H9 (cell line): ENCODE results near the gene PIK3R4. TPM values are rescaled to one million over a fixed set of nuclear protein-coding genes. Genes with fewer than 3 reads are reported as not detected.

Source experiments
- DNase-seq: peaks from one replicate; pipeline ENCODE4 v3.0.0-alpha.2; 2017
- H2AFZ ChIP-seq: one replicate; pipeline ENCODE4 v1.6.1; 2013; ENCODE audit warnings: mild to moderate bottlenecking, low read length, control low read depth, moderate library complexity
- H2AK5ac ChIP-seq: 2 replicates; pipeline ENCODE4 v1.6.1; 2013; ENCODE audit warnings: low read length, control low read depth, mixed read lengths; ENCODE audit not compliant: insufficient read length
- H2BK120ac ChIP-seq: one replicate; pipeline ENCODE4 v1.6.1; 2013; ENCODE audit warnings: low read depth, mild to moderate bottlenecking, low read length, control low read depth, inconsistent platforms; ENCODE audit not compliant: poor library complexity, severe bottlenecking
- H2BK12ac ChIP-seq: 2 replicates; pipeline ENCODE4 v1.6.1; 2013; ENCODE audit warnings: low read length, control low read depth, mixed read lengths, low read depth; ENCODE audit not compliant: insufficient read length
- H2BK15ac ChIP-seq: 2 replicates; pipeline ENCODE4 v1.6.1; 2013; ENCODE audit warnings: low read depth, low read length, control low read depth
- H2BK20ac ChIP-seq: one replicate; pipeline ENCODE4 v1.6.1; 2013; ENCODE audit warnings: low read depth, mild to moderate bottlenecking, low read length, control low read depth, inconsistent platforms; ENCODE audit not compliant: poor library complexity, severe bottlenecking
- H2BK5ac ChIP-seq: 2 replicates; pipeline ENCODE4 v1.6.1; 2013; ENCODE audit warnings: low read length, control low read depth, mixed read lengths; ENCODE audit not compliant: insufficient read length
- H3K14ac ChIP-seq: 2 replicates; pipeline ENCODE4 v1.6.1; 2013; ENCODE audit warnings: low read length, control low read depth; ENCODE audit not compliant: insufficient read depth
- H3K18ac ChIP-seq: 2 replicates; pipeline ENCODE4 v1.6.1; 2013; ENCODE audit warnings: low read depth, mild to moderate bottlenecking, mixed read lengths, low read length, control low read depth; ENCODE audit not compliant: insufficient read length
- H3K23ac ChIP-seq: 2 replicates; pipeline ENCODE4 v1.6.1; 2013; ENCODE audit warnings: low read length, control low read depth, mixed read lengths, low read depth; ENCODE audit not compliant: insufficient read length
- H3K23me2 ChIP-seq: 2 replicates; pipeline ENCODE4 v1.6.1; 2013; ENCODE audit warnings: low read depth, mild to moderate bottlenecking, mixed read lengths, low read length, control low read depth; ENCODE audit not compliant: insufficient read length, poor library complexity, severe bottlenecking
- H3K27ac ChIP-seq: 2 replicates; pipeline ENCODE4 v1.5.1; 2013; ENCODE audit warnings: low read length, control low read depth, mixed read lengths, low read depth; ENCODE audit not compliant: insufficient read length
- H3K27me3 ChIP-seq: 2 replicates; pipeline ENCODE4 v1.6.1; 2013; ENCODE audit warnings: low read length, control low read depth, inconsistent platforms; ENCODE audit not compliant: insufficient read depth
- H3K4ac ChIP-seq: 2 replicates; pipeline ENCODE4 v1.6.1; 2013; ENCODE audit warnings: low read depth, mild to moderate bottlenecking, control low read depth, inconsistent platforms, low read length, moderate library complexity
- H3K4me1 ChIP-seq: 2 replicates; pipeline ENCODE4 v1.6.1; 2013; ENCODE audit warnings: low read length, control low read depth, inconsistent platforms; ENCODE audit not compliant: insufficient read depth
- H3K4me2 ChIP-seq: 2 replicates; pipeline ENCODE4 v1.6.1; 2013; ENCODE audit warnings: low read length, control low read depth, mixed read lengths; ENCODE audit not compliant: insufficient read length, insufficient read depth
- H3K56ac ChIP-seq: 2 replicates; pipeline ENCODE4 v1.6.1; 2013; ENCODE audit warnings: low read depth, mild to moderate bottlenecking, mixed read lengths, low read length, control low read depth; ENCODE audit not compliant: insufficient read length
- H3K79me1 ChIP-seq: 2 replicates; pipeline ENCODE4 v1.6.1; 2013; ENCODE audit warnings: low read depth, mild to moderate bottlenecking, moderate library complexity, low read length, control low read depth, inconsistent platforms; ENCODE audit not compliant: insufficient read depth, poor library complexity, severe bottlenecking
- H3K79me2 ChIP-seq: 2 replicates; pipeline ENCODE4 v1.6.1; 2013; ENCODE audit warnings: low read length, control low read depth, inconsistent platforms; ENCODE audit not compliant: insufficient read depth
- H3K9ac ChIP-seq: 2 replicates; pipeline ENCODE4 v1.6.1; 2013; ENCODE audit warnings: low read length, control low read depth, mixed read lengths; ENCODE audit not compliant: insufficient read length; ENCODE audit errors: extremely low read depth
- H3K9me3 ChIP-seq: one replicate; pipeline ENCODE4 v1.6.1; 2013; ENCODE audit warnings: low read depth, low read length, inconsistent platforms; ENCODE audit not compliant: control insufficient read depth
- H3T11ph ChIP-seq: one replicate; pipeline ENCODE4 v1.6.1; 2013; ENCODE audit warnings: mild to moderate bottlenecking, low read length, control low read depth, inconsistent platforms
- H4K20me1 ChIP-seq: one replicate; pipeline ENCODE4 v1.6.1; 2013; ENCODE audit not compliant: control insufficient read depth, insufficient read length, insufficient read depth
- H4K5ac ChIP-seq: 2 replicates; pipeline ENCODE4 v1.6.1; 2013; ENCODE audit warnings: low read depth, mild to moderate bottlenecking, mixed read lengths, low read length, control low read depth; ENCODE audit not compliant: insufficient read length
- H4K8ac ChIP-seq: replicated peaks from 2 replicates; pipeline ENCODE4 v1.6.1; 2013; ENCODE audit warnings: low read length, control low read depth, mixed read lengths, low read depth; ENCODE audit not compliant: insufficient read length
- H4K91ac ChIP-seq: 2 replicates; pipeline ENCODE4 v1.6.1; 2013; ENCODE audit warnings: low read depth, mild to moderate bottlenecking, moderate library complexity, mixed read lengths, low read length, control low read depth; ENCODE audit not compliant: insufficient read length
- H3K27ac Mint-ChIP-seq, 3 experiments: 2 replicates in 2 of 3; 3 replicates in 1 of 3; pipeline ENCODE4 v1.8.0; 2020 to 2021; ENCODE audit warnings: mixed read lengths in 3 of 3, mild to moderate bottlenecking in 1 of 3, moderate library complexity in 1 of 3
- H3K27me3 Mint-ChIP-seq: 2 replicates; pipeline ENCODE4 v1.8.0; 2021; ENCODE audit warnings: low read depth, mild to moderate bottlenecking, moderate library complexity, mixed read lengths
- H3K36me3 Mint-ChIP-seq, 3 experiments: 2 replicates in 2 of 3; 3 replicates in 1 of 3; pipeline ENCODE4 v1.8.0; 2020 to 2021; ENCODE audit warnings: low read depth in 3 of 3, mixed read lengths in 3 of 3; ENCODE audit not compliant: insufficient read depth in 1 of 3
- H3K4me1 Mint-ChIP-seq, 2 experiments: 2 replicates each; pipeline ENCODE4 v1.8.0; 2020; ENCODE audit warnings: mixed read lengths in 2 of 2
- H3K4me3 Mint-ChIP-seq, 2 experiments: 2 replicates in 1 of 2; 3 replicates in 1 of 2; pipeline ENCODE4 v1.8.0; 2020 to 2021; ENCODE audit warnings: mild to moderate bottlenecking in 2 of 2, mixed read lengths in 2 of 2, moderate library complexity in 1 of 2
- H3K9me3 Mint-ChIP-seq, 2 experiments: 2 replicates in 1 of 2; 3 replicates in 1 of 2; pipeline ENCODE4 v1.8.0; 2020; ENCODE audit warnings: mild to moderate bottlenecking in 2 of 2, mixed read lengths in 2 of 2, moderate library complexity in 1 of 2
- WGBS: extraction: QIAGEN DNeasy Blood & Tissue Kit; methylation state at CpG from one replicate; pipeline ENCODE4 v1.1.7; 2013; ENCODE audit warnings: missing lambda C conversion rate, low lambda C conversion rate, mixed read lengths; ENCODE audit not compliant: insufficient read length; ENCODE audit errors: extremely low coverage; 5-methylcytosine and 5-hydroxymethylcytosine counted together
- total RNA-seq: library from RNA; stranded (reverse); gene quantifications from 2 replicates; pipeline ENCODE4 v1.2.1, GENCODE V29; 2021
- TF ChIP-seq, protein P1 (sequence below): fragments of 200-600 bp; sonication (generic); conservative IDR thresholded peaks from 3 replicates; pipeline ENCODE4 v1.8.0; 2021; ENCODE audit warnings: antibody characterized with exemption, mild to moderate bottlenecking

PIK3R4 gene
- total RNA-seq, 1 experiment from 2014 or later = 28.6 TPM

- Histone ChIP-seq H4K20me1 (no peaks in the 10 kb centered on the region), H3K9ac (no peak overlapping the region), H3K79me2 (no peaks in the 10 kb centered on the region), H3K23me2 (no peaks in the 10 kb centered on the region), H2BK12ac (no peak overlapping the region), H3K79me1 (no peaks in the 10 kb centered on the region), H4K91ac (no peak overlapping the region), H3T11ph (no peak overlapping the region), H3K27ac (no peak overlapping the region), H3K14ac (no peak overlapping the region), H3K4me2 (no peak overlapping the region), H4K8ac (no peak overlapping the region), H2BK20ac (no peak overlapping the region), H2BK5ac (no peak overlapping the region), H3K23ac (no peak overlapping the region), H3K27me3 (no peaks in the 10 kb centered on the region), H3K4me1 (no peaks in the 10 kb centered on the region), H3K56ac (no peak overlapping the region), H2BK15ac (no peak overlapping the region), H3K9me3 (no peaks in the 10 kb centered on the region), H2AK5ac (no peak overlapping the region), H2BK120ac (no peak overlapping the region), H2AFZ (no peak overlapping the region), H4K5ac (no peak overlapping the region), H3K18ac (no peak overlapping the region), H3K4ac (no peak overlapping the region)
- Mint-ChIP-seq H3K4me3 (no peak overlapping the region), H3K27me3 (no peaks in the 10 kb centered on the region), H3K36me3 (peaks cover 0 to 2% (median 2%) of the 10 kb centered on the region in 3 experiments; a peak in 1 of 7 replicates), H3K4me1 (no peaks in the 10 kb centered on the region), H3K27ac (no peak overlapping the region), H3K9me3 (no peaks in the 10 kb centered on the region)
- no peak for DNase-seq
- TF ChIP-seq, protein P1, sequence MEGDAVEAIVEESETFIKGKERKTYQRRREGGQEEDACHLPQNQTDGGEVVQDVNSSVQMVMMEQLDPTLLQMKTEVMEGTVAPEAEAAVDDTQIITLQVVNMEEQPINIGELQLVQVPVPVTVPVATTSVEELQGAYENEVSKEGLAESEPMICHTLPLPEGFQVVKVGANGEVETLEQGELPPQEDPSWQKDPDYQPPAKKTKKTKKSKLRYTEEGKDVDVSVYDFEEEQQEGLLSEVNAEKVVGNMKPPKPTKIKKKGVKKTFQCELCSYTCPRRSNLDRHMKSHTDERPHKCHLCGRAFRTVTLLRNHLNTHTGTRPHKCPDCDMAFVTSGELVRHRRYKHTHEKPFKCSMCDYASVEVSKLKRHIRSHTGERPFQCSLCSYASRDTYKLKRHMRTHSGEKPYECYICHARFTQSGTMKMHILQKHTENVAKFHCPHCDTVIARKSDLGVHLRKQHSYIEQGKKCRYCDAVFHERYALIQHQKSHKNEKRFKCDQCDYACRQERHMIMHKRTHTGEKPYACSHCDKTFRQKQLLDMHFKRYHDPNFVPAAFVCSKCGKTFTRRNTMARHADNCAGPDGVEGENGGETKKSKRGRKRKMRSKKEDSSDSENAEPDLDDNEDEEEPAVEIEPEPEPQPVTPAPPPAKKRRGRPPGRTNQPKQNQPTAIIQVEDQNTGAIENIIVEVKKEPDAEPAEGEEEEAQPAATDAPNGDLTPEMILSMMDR = no peak
- no CpG with 5 or more reads among the region's 2 CpGs for WGBS
Measured at GRCh38 chr3:130663092-130663491, 83.5 kb downstream of the PIK3R4 start.
